NCI-H1436 (cell line): ENCODE results near the gene TAP1.
"Not testable (repeated sequence)": the region's sequence is repeated elsewhere in the genome, so short reads cannot be mapped to it uniquely, and the experiment has no call there.

Experiments used
- DNase-seq: peaks from one replicate; lab custom pipeline; 2025; lab: John Stamatoyannopoulos, UW

Gene TAP1, protein sequence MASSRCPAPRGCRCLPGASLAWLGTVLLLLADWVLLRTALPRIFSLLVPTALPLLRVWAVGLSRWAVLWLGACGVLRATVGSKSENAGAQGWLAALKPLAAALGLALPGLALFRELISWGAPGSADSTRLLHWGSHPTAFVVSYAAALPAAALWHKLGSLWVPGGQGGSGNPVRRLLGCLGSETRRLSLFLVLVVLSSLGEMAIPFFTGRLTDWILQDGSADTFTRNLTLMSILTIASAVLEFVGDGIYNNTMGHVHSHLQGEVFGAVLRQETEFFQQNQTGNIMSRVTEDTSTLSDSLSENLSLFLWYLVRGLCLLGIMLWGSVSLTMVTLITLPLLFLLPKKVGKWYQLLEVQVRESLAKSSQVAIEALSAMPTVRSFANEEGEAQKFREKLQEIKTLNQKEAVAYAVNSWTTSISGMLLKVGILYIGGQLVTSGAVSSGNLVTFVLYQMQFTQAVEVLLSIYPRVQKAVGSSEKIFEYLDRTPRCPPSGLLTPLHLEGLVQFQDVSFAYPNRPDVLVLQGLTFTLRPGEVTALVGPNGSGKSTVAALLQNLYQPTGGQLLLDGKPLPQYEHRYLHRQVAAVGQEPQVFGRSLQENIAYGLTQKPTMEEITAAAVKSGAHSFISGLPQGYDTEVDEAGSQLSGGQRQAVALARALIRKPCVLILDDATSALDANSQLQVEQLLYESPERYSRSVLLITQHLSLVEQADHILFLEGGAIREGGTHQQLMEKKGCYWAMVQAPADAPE

DNA sequence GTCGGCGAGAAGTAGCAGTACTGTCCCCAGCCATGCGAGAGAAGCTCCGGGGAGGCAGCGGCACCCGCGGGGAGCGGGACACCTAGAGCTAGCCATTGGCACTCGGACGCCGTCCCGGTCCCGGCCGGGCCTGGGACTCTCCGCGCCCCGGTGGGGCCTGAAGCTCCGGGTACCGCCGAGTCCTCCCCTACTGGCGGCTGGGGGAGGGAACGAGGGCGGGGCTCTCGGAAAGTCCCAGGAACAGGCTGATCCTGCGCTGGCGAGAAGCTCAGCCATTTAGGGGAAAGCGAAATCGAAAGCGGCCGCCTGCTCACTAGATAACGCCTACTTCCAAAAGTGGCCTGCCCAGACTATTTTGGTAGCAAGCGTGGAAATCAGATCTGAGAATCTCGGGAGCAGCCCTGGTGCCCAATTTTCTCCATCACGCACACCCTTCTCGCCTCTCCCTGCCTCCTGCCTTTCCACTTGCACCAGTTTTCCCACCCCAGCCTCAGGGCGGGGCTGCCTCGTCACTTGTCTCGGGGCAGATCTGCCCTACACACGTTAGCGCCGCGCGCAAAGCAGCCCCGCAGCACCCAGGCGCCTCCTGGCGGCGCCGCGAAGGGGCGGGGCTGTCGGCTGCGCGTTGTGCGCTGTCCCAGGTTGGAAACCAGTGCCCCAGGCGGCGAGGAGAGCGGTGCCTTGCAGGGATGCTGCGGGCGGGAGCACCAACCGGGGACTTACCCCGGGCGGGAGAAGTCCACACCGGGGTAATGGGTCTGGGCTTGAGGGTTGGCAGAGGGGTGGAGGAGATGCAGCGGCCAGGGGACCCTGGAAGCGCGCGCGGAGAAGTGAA, at the start of gene TAP1, which contains the start of gene PSMB9:
Gene TAP1, minus strand, starts transcription at position 164 of the 835 bp plus-strand sequence. Its CDS starts 68 bp downstream, at position 96.
Gene PSMB9, plus strand, starts transcription at position 652 of the 835 bp plus-strand sequence. Its CDS starts 38 bp downstream, at position 690.
- peak; percentile 88 for DNase-seq

DNA sequence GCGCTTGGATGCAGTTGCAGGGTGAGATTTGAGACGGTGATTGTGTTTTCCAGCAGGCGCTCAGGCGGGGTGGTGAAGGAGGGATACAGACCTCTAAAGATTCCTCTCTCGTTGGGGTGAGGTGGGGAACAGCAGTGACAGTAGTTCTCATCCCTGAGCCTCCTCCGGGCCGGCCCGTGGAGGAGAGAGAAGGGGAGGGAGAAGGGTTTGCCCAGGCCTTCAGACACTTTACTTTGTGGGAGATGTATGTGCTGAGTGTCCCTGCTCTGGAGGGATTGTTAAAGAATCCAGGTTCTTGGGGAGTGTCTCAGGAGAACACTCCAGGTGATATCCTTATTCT, 41.5 kb upstream of the TAP1 start:
- DNase-seq = no peak

DNA sequence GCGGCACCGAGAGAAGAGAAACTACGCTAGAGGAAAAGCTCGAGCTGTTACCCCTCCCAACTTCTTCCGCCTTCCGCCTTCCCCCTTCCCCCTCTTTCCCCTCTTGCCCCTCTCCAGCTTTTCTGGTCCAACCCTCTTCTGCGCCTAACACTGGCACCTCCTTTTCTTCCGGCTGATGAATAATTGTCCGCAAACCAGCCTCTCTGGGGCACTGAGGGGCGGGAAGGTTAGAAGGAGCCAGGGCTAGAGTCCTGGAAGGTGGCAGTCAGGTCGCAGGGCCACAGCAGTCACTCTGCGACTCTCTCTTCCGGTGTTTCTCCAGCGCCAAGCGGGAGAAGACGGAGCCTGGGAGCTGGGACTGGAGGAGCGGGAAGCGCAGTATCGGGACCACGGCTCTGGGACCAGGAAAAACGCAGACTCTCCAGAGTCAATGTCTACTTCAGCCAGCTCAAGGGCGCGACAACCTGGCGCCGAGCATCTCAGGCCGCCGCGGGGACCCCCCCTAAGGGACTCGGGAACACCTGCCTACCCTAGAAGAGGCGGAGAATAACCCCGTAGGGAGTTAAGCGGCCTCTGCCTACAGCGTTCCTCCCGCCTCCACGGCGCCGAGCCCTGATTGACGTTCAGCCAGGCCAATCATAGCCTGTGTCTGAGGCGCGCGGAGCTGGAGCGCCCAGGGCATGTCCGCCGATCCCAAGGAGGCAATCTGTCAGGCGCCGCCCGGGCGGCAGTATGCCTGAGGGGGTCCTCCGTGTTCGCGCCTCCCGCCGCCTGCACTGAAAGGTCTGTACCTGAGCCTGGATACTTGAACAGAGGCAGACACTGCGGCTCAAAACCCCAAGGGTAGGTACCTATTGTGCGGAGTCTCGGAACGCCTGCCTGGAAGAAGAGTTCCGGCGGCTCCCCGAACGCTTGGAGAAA, 40.8 kb upstream of the TAP1 start:
- DNase-seq = peak; percentile 96

DNA sequence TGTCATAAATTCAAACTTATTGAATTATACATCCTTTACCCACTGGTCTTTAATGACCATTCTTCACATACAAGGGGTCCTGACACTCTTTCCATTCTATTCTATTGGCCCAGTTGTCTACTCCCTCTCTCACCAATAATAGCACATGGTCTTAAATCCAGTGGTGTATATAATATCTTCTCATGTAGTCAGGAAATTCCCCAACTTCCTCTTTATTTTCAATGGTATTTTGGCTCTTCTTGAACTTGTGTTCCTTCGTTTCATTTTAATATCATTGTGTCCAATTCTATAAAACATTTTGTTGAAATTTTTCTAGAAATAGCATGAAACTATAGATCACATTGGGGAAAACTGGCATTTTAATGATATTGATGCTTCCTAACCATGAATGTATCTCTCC, 37.3 kb upstream of the TAP1 start:
- no peak for DNase-seq

DNA sequence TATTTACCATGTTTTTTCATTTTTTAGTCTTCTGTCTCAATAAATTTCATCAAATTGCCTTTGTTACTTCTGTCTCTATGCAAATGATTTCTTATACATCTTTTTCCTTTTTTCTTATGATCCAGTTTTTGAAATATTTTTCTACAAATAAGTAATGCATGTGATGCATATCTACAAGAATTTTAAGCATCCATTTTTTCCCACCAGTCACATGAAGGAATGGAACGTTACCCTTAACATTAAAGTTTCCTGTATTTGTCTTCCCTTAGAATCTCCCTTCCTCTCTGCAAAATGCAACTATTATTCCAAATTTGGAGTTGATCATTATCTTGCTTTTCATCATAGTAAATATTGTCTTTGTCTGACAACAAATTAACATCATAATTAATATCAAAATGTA, 36.0 kb upstream of the TAP1 start:
- no peak for DNase-seq

DNA sequence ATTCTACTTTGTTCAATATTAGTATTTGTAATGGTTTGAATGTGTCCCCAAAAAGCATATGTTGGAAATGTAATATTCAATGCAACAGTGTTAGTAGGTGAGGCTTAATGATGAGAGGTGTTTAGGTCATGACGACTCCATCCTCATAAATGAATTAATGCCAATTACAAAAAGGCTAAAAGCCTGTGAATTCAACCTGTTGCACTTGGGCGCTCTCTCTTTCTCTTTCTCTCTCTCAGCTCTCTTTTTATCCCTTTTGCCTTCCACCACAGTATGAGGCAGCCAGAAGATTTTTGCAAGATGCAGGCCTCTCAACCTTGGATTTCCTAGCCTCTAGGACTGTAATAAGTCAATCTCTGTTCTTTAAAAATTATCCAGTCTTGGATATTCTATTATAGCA, 35.1 kb upstream of the TAP1 start:
- no peak for DNase-seq

DNA sequence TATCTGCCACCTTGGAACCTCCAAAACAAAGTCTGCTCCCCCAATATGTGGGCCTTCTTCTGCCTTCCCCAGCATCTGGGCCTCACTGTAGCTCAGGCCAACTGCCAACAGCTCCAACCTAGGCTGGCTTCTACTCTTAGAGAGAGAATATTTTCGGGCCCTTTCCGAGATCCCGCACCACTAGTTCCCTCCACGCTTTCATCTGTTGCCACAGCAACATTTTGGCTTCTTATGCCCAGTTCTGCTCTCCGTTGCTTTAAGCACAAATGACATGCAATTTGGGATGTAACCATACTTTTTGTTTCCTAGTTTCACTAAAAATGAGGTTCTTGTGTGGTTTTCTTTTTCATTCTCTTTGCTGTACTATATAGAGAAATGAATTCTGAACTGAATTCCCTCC, 34.1 kb upstream of the TAP1 start:
- no peak for DNase-seq

DNA sequence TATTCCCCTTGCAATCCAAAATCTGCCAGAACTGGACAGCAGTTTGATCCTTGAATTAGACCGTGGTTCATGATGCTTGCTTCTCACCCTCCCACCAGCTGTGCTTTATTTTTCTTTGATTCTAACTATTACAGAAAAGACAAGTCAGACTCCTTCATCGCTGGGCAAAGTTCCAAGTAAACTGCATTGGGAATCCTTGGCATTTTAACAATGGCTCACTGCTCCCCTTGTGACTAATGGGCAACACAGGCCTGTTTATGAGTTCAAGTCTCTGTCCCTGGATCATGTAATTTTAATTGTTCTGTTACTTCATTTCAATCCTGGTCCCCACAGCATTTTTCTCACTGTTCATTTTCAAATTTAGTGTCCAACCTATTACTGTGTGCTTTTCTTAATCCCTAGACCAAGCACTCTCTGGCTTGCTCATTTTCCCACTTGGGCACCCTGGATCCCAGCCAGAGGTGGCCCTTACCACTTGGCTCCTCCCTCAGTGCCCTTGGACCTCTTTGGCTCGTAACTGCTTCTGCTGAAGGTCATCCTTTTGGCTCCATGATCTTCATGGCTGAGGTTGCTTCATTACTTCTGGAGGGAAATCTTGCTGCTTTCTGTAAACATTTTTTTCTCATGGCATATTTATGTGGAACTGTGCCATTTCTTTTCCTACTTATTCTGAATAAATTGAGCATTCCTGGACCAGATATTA, 33.3 kb upstream of the TAP1 start:
- no peak for DNase-seq

DNA sequence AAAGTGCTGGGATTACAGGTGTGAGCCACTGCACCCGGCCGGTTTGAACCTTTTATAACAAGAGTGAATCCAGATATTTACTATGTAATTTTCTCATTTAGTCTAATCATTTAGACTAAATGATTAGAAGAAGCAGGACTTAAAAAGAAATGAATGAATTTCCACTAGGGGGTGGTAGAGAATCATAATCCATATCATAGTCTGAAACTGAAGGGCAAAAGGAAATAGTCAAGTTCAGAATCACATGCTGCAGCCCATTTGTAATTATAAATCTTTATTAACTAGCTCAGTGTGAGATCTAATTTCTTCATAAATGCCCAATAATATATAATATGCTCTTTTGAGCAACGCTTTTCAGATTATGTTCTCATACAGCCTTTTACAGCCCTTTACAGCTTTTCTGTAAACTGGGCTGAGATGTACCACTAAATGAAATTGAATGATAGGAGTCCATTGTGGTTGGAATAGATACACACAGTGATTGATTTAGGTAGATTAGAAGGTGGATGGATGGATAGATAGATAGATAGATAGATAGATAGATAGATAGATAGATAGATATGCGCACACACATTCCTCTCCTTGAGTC, 32.3 kb upstream of the TAP1 start:
- DNase-seq = peak; percentile 63

DNA sequence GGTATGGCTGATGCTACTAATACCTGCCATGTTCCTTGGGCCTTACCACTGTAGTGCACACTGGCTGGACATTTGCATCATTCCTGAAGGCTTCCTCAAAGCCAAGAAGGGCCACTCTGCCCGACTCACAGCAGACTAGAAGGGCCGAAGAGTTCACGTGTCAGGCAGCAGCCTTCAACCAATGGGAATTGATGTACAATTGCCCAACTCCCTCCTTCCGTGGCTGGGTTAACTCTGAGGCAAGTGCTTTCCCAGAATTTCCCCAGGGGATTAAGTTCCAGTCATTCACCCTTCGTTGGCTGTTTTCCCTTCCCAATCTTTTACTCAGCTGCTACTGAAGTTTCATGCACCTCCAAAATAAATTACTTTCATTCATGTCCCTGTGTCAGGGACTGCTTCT, 30.3 kb upstream of the TAP1 start:
- DNase-seq = no peak

DNA sequence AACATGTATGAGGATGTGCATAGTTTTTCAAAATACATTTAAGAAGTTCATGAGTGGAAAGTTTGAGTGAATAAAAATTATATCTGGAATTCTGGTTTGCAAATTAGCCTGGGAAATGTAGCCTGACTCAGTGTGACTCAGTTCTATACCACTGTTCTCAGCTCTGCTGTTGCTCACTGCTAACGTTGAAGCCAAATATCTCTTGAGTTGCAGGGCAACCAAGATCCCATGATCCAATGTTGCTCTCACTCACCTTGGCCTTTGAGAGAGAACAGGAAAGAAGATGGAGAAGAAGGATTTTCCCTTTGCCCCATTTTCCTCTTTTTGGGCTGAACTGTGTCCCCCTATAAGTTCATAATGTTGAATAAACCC, 29.4 kb upstream of the TAP1 start:
- no peak for DNase-seq

DNA sequence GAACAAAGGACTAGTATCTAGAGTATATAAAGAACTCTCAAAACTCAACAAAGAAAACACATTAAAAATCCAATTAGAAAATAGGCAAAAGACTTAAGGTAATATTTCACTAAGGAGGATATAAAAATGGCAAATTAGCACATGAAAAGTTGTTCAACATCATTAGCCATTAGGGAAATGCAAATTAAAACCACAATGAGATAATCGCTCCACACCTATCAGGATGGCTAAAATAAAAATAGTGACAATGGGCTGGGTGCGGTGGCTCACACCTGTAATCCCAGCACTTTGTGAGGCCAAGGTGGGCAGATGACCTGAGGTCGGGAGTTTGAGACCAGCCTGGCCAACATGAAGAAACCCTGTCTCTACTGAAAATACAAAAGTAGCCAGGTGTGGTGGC, 27.5 kb upstream of the TAP1 start:
- DNase-seq = not testable (repeated sequence)

DNA sequence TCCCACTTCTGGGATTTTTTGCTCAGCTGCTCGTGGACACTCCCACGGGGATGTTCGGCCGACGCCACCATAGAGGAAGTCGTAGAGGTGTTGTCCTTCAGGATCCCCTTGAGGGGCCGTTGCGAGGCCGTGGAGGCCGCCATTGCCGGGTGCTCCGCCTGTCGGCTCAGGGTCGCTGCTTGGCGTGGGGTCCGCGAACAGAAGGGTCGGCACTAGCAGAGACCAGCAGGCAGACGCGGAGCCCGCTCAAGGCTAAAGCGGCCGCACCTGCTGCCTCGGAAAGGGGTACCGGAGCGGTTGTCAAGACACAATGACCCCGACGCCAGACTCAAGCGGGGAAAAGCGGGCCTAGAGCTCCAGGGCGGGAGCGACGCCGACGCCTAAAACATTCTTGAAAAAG, 26.2 kb upstream of the TAP1 start:
- no peak for DNase-seq

DNA sequence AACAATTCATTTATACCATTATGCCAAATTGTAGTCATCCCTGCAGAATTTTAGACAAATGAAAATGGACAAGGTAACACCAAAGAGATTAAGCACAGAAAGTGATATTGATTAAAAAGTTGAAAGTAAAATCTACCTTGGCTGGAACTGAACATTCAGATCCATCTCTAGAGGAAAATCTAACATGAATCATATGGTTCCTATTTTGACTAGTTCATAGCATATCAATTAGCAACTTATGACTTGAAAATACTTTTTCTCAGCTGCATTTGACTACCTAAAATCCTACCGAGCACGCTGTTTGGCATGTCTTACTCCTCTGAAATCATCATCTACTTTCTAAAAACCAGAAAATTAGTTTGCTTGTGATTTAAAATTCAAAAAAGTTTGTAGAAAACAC, 23.1 kb upstream of the TAP1 start:
- DNase-seq = no peak

DNA sequence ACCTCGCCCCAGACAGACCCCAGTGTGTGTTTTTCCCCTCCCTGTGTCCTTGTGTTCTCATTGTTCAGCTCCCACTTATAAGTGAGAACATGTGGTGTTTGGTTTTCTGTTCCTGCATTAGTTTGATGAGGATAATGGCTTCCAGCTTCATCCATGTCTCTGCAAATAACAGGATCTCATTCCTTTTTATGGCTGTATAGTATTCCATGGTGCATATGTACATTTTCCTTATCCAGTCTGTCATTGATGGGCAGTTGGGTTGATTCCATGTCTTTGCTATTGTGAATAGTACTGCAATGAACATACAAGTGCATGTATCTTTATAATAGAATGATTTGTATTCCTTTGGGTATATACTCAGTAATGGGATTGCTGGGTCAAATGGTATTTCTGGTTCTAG, 20.4 kb upstream of the TAP1 start:
- DNase-seq = not testable (repeated sequence)

DNA sequence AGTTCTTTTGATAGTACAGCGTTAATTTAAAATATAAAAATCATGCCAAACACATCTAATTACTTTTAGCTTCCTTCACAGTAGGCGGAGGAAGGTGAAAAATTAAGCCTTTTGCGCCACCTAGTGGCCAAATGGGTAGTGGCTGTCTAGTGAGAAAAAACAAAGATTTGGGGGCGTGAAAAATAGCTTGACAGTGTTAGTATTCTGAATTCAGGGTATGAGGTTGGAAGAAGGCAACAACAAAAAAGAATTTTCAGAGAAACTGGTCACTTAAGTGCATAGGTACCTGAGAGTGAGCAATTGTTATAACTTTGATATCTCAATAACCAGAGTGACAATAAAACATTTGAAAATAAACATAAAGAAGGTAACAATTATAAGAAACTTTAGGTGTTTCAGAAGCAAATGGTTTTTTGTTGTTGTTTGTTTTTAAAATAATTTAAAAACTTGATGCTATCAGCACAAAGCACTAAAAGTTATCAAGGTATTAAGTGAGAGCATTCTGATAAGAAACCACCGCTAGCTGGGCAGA, 14.8 kb upstream of the TAP1 start:
- DNase-seq = peak; percentile 67

DNA sequence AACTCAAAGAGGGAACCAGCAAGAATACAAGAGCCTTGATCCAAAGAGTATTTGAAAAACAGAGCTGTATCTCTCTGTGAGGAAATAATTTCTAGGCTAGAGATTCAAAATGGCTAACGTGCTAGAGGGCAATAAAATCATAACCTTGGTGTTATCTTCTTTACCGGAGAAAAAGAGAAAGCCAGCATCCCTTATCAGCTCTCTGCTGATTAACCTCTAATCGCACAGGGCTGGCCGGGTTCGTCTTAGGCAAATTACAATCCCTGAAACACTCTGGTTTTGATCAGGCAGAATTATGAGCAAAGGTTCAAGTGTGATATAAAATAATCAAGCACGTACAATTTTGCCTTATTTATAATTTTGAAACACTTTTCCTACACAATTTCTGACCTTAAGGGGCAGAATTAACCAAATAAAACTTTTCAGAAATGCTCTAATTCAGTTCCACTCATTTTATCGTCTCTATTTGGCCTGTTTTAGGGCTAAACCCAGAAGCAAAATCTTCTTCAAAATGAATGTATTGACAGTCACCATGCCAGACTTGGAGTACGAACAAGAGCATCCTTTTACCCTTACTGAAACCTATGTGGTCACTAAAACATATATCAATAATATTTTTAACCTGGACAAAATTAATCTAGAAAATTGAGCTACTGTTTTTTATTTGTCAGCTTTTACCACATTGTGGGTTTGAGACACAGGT, 14.2 kb upstream of the TAP1 start:
- no peak for DNase-seq

DNA sequence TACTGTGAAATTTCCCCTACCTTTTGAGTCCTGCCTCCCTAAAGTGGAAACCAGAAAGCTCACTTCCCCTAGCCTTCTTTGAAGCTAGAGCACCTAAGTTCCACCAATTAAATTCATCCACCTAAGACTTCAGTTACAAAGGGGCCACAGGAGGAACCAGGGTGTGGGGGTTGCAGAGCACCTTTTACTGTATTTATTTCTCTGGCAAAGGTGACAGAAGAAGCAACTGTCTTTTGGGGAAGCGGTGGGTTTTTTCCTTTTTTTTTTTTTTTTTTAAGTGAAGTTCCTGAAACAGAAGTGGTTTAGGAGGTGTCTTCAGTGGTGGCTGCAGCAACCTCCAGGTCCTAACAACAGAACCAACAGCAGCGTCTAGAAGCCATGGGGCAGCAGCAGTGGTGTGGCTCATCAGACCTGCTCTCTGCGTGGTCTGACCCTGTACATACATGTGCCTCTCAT, 13.5 kb upstream of the TAP1 start:
- no peak for DNase-seq

DNA sequence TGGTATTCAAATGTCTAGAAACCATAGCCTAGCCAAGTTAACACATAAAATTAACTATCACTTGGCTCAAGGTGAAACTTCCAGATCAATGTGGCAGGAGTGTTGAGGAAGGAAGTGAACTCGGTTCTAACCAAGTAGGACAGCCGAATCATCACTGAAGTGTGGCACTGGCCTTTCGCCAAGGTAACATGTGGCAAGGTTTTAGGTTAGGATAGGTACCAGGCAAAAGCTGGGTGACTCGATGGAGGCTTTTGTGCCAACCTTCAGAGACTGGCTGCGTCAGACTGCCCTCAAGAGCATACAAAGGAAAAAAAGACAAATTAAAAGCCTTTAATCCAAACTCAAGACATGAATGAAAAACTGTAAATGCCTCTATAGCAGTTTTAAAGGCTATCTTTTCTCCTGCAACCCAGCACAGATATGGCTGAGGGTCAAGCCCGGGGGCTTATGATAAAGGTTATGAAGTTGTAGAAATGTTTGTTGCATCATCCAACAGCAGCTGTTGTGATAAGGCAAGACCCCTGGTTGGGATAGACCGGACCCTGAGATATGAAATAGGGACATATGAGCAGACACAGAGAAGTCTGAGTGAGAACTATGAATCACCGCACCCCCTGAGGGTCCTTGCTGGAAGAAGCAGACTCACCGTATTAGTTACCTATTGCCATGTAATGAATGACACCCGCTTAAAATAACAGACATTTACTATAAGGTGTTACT, 12.4 kb upstream of the TAP1 start:
- DNase-seq = no peak
